Adipocyte (in vitro differentiated cells): ENCODE measurements around the gene OSBPL5.

Experiments
- DNase-seq: peaks from one replicate; pipeline ENCODE4 v3.0.0-alpha.2; 2015; ENCODE audit warnings: low read depth
- H3K27me3 ChIP-seq: replicated peaks from 2 replicates; pipeline ENCODE4 v1.7.0; 2013; ENCODE audit warnings: mild to moderate bottlenecking, low read length, moderate library complexity; ENCODE audit not compliant: control insufficient read depth, insufficient read depth
- H3K36me3 ChIP-seq: 2 replicates; pipeline ENCODE4 v1.7.0; 2013; ENCODE audit warnings: low read length, mild to moderate bottlenecking, moderate library complexity; ENCODE audit not compliant: control insufficient read depth, insufficient read depth, severe bottlenecking
- H3K4me1 ChIP-seq: 2 replicates; pipeline ENCODE4 v1.7.0; 2013; ENCODE audit warnings: mild to moderate bottlenecking, low read length, moderate library complexity; ENCODE audit not compliant: control insufficient read depth, insufficient read depth
- H3K4me3 ChIP-seq: 2 replicates; pipeline ENCODE4 v1.7.0; 2013; ENCODE audit warnings: mild to moderate bottlenecking, low read length, moderate library complexity
- H3K9ac ChIP-seq: 2 replicates; pipeline ENCODE4 v1.7.0; 2013; ENCODE audit warnings: mild to moderate bottlenecking, low read length, moderate library complexity
- H3K9me3 ChIP-seq: 2 replicates; pipeline ENCODE4 v1.7.0; 2013; ENCODE audit warnings: mild to moderate bottlenecking, low read length, moderate library complexity; ENCODE audit not compliant: control insufficient read depth

Gene OSBPL5

GRCh38 chr11:3188496-3189195, 23.5 kb upstream of the OSBPL5 start:
- Histone ChIP-seq H3K27me3 (peaks cover 52% of the 10 kb centered on the region), H3K4me1 (no peaks in the 10 kb centered on the region), H3K4me3 (no peak overlapping the region), H3K36me3 (no peaks in the 10 kb centered on the region), H3K9me3 (peaks cover 3% of the 10 kb centered on the region), H3K9ac (no peak overlapping the region)
- no peak for DNase-seq

GRCh38 chr11:3186166-3186953, 21.2 kb upstream of the OSBPL5 start:
- DNase-seq, result no peak
- H3K9ac ChIP-seq, result no peak overlapping the region
- H3K9me3 ChIP-seq, result peaks cover 3% of the 10 kb centered on the region
- H3K36me3 ChIP-seq, result no peaks in the 10 kb centered on the region
- H3K4me1 ChIP-seq, result no peaks in the 10 kb centered on the region
- H3K27me3 ChIP-seq, result peaks cover 41% of the 10 kb centered on the region
- no peak overlapping the region for H3K4me3 ChIP-seq

GRCh38 chr11:3184732-3185347, 19.7 kb upstream of the OSBPL5 start:
- Histone ChIP-seq H3K27me3 (peaks cover 42% of the 10 kb centered on the region), H3K4me1 (no peaks in the 10 kb centered on the region), H3K36me3 (no peaks in the 10 kb centered on the region), H3K9me3 (no peaks in the 10 kb centered on the region), H3K9ac (no peak overlapping the region), H3K4me3 (no peak overlapping the region)
- DNase-seq, result no peak

- H3K4me1 ChIP-seq, result no peaks in the 10 kb centered on the region
These were observed 18.4 kb upstream of the OSBPL5 start for GRCh38 chr11:3183523-3183922.

GRCh38 chr11:3182462-3182852, 17.3 kb upstream of the OSBPL5 start:
- no peak for DNase-seq
- H3K36me3 ChIP-seq, result no peaks in the 10 kb centered on the region
- no peaks in the 10 kb centered on the region for H3K9me3 ChIP-seq
- peaks cover 32% of the 10 kb centered on the region for H3K27me3 ChIP-seq
- H3K4me3 ChIP-seq, result no peak overlapping the region
- H3K9ac ChIP-seq, result no peak overlapping the region
- H3K4me1 ChIP-seq, result peaks cover 10% of the 10 kb centered on the region

More at GRCh38 chr11:3183523-3183922, 18.4 kb upstream of the OSBPL5 start:
- Histone ChIP-seq H3K9me3 (no peaks in the 10 kb centered on the region), H3K4me3 (no peak overlapping the region), H3K27me3 (peaks cover 38% of the 10 kb centered on the region), H3K9ac (no peak overlapping the region), H3K36me3 (no peaks in the 10 kb centered on the region)
- no peak for DNase-seq

- Histone ChIP-seq H3K9me3 (peaks cover 3% of the 10 kb centered on the region), H3K4me1 (peaks cover 10% of the 10 kb centered on the region), H3K4me3 (no peak overlapping the region), H3K36me3 (no peaks in the 10 kb centered on the region), H3K27me3 (peaks cover 28% of the 10 kb centered on the region), H3K9ac (no peak overlapping the region)
- DNase-seq, result no peak
These were observed 16.8 kb upstream of the OSBPL5 start for GRCh38 chr11:3181725-3182461.

- Histone ChIP-seq H3K9ac (no peak overlapping the region), H3K4me1 (peaks cover 10% of the 10 kb centered on the region), H3K36me3 (no peaks in the 10 kb centered on the region), H3K27me3 (peaks cover 28% of the 10 kb centered on the region), H3K4me3 (no peak overlapping the region), H3K9me3 (peaks cover 14% of the 10 kb centered on the region)
- DNase-seq, result no peak
These were observed 15.8 kb upstream of the OSBPL5 start for GRCh38 chr11:3180869-3181268.

GRCh38 chr11:3178349-3178748, 13.2 kb upstream of the OSBPL5 start:
- Histone ChIP-seq H3K9me3 (peaks cover 20% of the 10 kb centered on the region), H3K36me3 (no peaks in the 10 kb centered on the region), H3K4me1 (peaks cover 10% of the 10 kb centered on the region), H3K9ac (no peak overlapping the region), H3K27me3 (peaks cover 13% of the 10 kb centered on the region), H3K4me3 (no peak overlapping the region)
- DNase-seq, result peak; percentile 32

- Histone ChIP-seq H3K36me3 (no peaks in the 10 kb centered on the region), H3K27me3 (peaks cover 13% of the 10 kb centered on the region), H3K9me3 (peaks cover 20% of the 10 kb centered on the region), H3K9ac (no peak overlapping the region), H3K4me3 (no peak overlapping the region), H3K4me1 (peaks cover 10% of the 10 kb centered on the region)
- DNase-seq, result peak; percentile 22
These were observed 12.8 kb upstream of the OSBPL5 start for GRCh38 chr11:3177931-3178330.

- peaks cover 20% of the 10 kb centered on the region for H3K9me3 ChIP-seq
- H3K36me3 ChIP-seq, result no peaks in the 10 kb centered on the region
- peaks cover 10% of the 10 kb centered on the region for H3K4me1 ChIP-seq
- no peak for DNase-seq
- H3K4me3 ChIP-seq, result no peak overlapping the region
- H3K9ac ChIP-seq, result no peak overlapping the region
- peaks cover 18% of the 10 kb centered on the region for H3K27me3 ChIP-seq
These were observed 11.4 kb upstream of the OSBPL5 start for GRCh38 chr11:3176487-3176886.

- peaks cover 10% of the 10 kb centered on the region for H3K4me1 ChIP-seq
- H3K4me3 ChIP-seq, result no peak overlapping the region
- H3K36me3 ChIP-seq, result no peaks in the 10 kb centered on the region
- no peak overlapping the region for H3K9ac ChIP-seq
- peaks cover 7% of the 10 kb centered on the region for H3K27me3 ChIP-seq
- no peak for DNase-seq
- H3K9me3 ChIP-seq, result peaks cover 20% of the 10 kb centered on the region
These were observed 10.1 kb upstream of the OSBPL5 start for GRCh38 chr11:3175194-3175593.
